Measurements from ENCODE around the gene ZNF687. TPM values are rescaled to one million over a fixed set of nuclear protein-coding genes. Genes with fewer than 3 reads are reported as not detected.
A peak's percentile ranks its signal among the peaks of the same experiment; 100 is the strongest.

Gene ZNF687
- total RNA-seq: 22.5 TPM
- long read RNA-seq, full-length matches to known transcripts: 2 of 34 reads
- long read RNA-seq, partial matches to known transcripts: 27 of 34 reads
- long read RNA-seq, other reads (novel, unspliced or antisense): 5 of 34 reads

- Histone ChIP-seq H3K36me3 (peaks cover 17% of the 10 kb centered on the region), H3K27ac (peak within 1 kb of the TSS; percentile 98), H3K4me1 (peaks cover 9% of the 10 kb centered on the region), H3K27me3 (no peaks in the 10 kb centered on the region), H3K9me3 (no peaks in the 10 kb centered on the region), H3K4me3 (peak within 1 kb of the TSS; percentile 97)
- intact Hi-C loops (cut with DNase I): no loop called here
- no peak for TF ChIP-seq CTCF (IDR thresholded peaks at IDR 0.05)
- ATAC-seq: peak; percentile 91
- peak; percentile 100 for DNase-seq
These were observed at the start of gene ZNF687 for GRCh38 chr1:151281969-151282882. Gene ZNF687 (plus strand): TSS chr1:151282299. CDS start chr1:151286292, 3,993 bp downstream.

GRCh38 chr1:151235235-151235634, 46.9 kb upstream of the ZNF687 start:
- DNase-seq (no peak), ATAC-seq (no peak)
- H3K36me3 ChIP-seq: peaks cover 100% of the 10 kb centered on the region
- intact Hi-C loops (cut with DNase I): no loop called here
- H3K9me3 ChIP-seq: no peaks in the 10 kb centered on the region
- H3K4me1 ChIP-seq: no peaks in the 10 kb centered on the region
- no peak overlapping the region for H3K4me3 ChIP-seq
- H3K27ac ChIP-seq: no peak overlapping the region
- no peaks in the 10 kb centered on the region for H3K27me3 ChIP-seq
- no peak for TF ChIP-seq CTCF (IDR thresholded peaks at IDR 0.05)

- intact Hi-C loops (cut with DNase I): no loop called here
- ATAC-seq: peak; percentile 41
- Histone ChIP-seq H3K36me3 (peaks cover 100% of the 10 kb centered on the region), H3K4me3 (no peak overlapping the region), H3K27ac (no peak overlapping the region), H3K4me1 (no peaks in the 10 kb centered on the region), H3K27me3 (no peaks in the 10 kb centered on the region), H3K9me3 (no peaks in the 10 kb centered on the region)
- no peak for TF ChIP-seq CTCF (IDR thresholded peaks at IDR 0.05)
- DNase-seq: no peak
These were observed 44.2 kb upstream of the ZNF687 start for GRCh38 chr1:151237678-151238466.

GRCh38 chr1:151238467-151238739, 43.7 kb upstream of the ZNF687 start:
- DNase-seq (no peak), ATAC-seq (no peak)
- no peaks in the 10 kb centered on the region for H3K4me1 ChIP-seq
- no peak overlapping the region for H3K27ac ChIP-seq
- intact Hi-C loops (cut with DNase I): no loop called here
- H3K4me3 ChIP-seq: no peak overlapping the region
- TF ChIP-seq CTCF (IDR thresholded peaks at IDR 0.05): no peak
- peaks cover 100% of the 10 kb centered on the region for H3K36me3 ChIP-seq
- no peaks in the 10 kb centered on the region for H3K9me3 ChIP-seq
- no peaks in the 10 kb centered on the region for H3K27me3 ChIP-seq

- H3K4me1 ChIP-seq: no peaks in the 10 kb centered on the region
- TF ChIP-seq CTCF (IDR thresholded peaks at IDR 0.05): no peak
- no peaks in the 10 kb centered on the region for H3K9me3 ChIP-seq
- intact Hi-C loops (cut with DNase I): no loop called here
- DNase-seq (no peak), ATAC-seq (no peak)
- no peak overlapping the region for H3K27ac ChIP-seq
- H3K27me3 ChIP-seq: no peaks in the 10 kb centered on the region
- no peak overlapping the region for H3K4me3 ChIP-seq
- H3K36me3 ChIP-seq: peaks cover 100% of the 10 kb centered on the region
These were observed 39.7 kb upstream of the ZNF687 start for GRCh38 chr1:151242442-151242841.

Data from upper lobe of right lung (tissue), 1 donor.